GM12872 (cell line): ENCODE measurements around the gene INTS11.
A peak's percentile ranks its signal among the peaks of the same experiment; 100 is the strongest.

Source experiments
- TF ChIP-seq, protein P1 (sequence below): IDR thresholded peaks from 3 replicates; pipeline ENCODE4 v1.5.1; 2011; ENCODE audit warnings: low read depth, mild to moderate bottlenecking, low read length, moderate library complexity; ENCODE audit not compliant: insufficient read depth

The INTS11 gene

DNA sequence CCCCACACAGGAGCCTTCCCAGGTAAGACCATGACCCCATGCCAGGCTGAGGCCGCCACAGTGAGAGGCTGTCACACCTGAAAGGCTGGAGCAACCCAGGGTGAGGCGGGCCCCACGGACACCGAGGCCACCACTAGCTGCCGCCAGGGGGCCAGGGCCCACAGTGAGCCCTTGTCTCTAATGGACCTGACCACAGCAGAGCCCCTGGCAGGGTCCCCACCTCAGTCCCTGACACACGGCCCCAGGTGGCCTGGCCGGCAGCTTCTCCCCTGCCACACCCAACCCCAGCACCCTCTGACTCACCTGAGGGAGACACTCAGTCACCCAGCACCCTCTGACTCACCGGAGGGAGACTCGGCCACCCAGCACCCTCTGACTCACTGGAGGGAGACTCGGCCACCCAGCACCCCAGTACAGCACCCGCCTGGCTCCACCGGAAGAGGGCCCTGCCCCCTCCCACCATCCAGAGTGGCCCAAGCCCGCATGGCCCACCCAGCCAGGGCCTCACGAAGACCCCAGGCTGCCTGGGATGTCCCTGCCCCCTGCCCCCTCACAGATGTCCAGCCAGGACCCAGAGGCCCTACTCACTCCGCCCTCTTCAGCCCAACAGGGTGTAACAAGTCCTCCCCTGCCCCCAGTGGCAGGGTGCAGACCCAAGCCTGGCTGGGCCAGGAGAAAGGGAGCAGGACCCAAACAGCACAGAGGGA lies 20.3 kb upstream of the INTS11 start:
- TF ChIP-seq, protein P1, sequence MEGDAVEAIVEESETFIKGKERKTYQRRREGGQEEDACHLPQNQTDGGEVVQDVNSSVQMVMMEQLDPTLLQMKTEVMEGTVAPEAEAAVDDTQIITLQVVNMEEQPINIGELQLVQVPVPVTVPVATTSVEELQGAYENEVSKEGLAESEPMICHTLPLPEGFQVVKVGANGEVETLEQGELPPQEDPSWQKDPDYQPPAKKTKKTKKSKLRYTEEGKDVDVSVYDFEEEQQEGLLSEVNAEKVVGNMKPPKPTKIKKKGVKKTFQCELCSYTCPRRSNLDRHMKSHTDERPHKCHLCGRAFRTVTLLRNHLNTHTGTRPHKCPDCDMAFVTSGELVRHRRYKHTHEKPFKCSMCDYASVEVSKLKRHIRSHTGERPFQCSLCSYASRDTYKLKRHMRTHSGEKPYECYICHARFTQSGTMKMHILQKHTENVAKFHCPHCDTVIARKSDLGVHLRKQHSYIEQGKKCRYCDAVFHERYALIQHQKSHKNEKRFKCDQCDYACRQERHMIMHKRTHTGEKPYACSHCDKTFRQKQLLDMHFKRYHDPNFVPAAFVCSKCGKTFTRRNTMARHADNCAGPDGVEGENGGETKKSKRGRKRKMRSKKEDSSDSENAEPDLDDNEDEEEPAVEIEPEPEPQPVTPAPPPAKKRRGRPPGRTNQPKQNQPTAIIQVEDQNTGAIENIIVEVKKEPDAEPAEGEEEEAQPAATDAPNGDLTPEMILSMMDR, result peak; percentile 33; the same call in 1 of the 3 replicates

- TF ChIP-seq, protein P1, result no peak
These were observed 19.5 kb upstream of the INTS11 start for GRCh38 chr1:1343811-1344421.

GRCh38 chr1:1342584-1343115 lies 18.2 kb upstream of the INTS11 start:
- TF ChIP-seq, protein P1, result no peak

- TF ChIP-seq, protein P1, result no peak
These were observed 17.7 kb upstream of the INTS11 start for GRCh38 chr1:1342061-1342562.

GRCh38 chr1:1341549-1342021 lies 17.1 kb upstream of the INTS11 start:
- TF ChIP-seq, protein P1, result no peak

DNA sequence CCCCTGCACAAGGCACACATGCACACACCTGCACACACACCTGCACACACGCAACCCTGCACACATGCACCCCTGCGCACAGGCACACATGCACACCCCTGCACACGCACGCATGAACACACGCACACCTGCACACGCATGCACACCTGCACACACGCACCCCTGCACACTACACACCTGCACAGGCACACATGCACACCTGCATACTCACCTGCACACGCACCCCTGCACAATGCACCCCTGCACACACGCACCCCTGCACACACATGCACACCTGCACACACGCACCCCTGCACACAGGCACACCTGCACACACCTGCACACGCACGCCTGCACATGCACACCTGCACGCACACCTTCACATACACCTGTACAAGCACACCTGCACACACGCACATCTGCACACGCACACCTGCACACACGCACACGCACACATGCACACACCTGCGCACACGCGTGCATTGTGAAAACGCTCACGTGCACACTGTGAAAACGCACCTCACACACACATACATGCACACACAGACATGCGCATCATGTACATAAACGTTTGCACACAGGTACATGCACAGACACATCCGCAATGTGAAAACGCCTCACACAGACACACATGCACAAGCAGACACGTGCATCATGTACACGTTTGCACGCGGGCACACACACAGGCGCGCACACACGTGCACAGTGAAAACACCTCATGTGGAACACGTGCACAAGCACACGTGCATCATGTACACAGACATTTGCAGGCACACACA lies 16.5 kb upstream of the INTS11 start:
- TF ChIP-seq, protein P1, result no peak

DNA sequence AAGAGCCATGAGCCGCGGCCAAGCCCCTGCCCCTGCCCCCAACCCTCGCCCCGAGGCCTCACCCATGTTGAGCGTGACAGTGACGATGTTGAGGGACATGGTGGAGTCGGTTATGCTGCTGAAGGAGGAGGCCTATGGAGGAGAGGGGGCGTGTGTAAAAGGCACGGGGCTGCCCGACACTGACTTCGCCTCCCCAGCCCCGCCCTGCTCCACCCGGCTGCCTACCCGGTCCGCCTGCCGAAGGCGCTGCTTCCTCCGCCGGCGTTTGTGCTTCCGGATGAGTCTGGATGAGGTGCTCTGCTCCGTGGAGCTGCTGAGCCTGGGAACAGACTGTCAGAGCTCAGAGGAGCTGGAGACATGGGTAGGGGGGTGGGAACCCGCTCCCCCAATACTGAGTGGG lies 15.7 kb upstream of the INTS11 start:
- TF ChIP-seq, protein P1, result no peak
